Heart left ventricle (tissue), 13 donors: Measurements from ENCODE around the gene HIC1.

Experiments used
- POLR2A ChIP-seq, 2 donors: fragments of 450-650 bp; IDR thresholded peaks; one replicate each; pipeline ENCODE4 v1.6.1; 2017; ENCODE audit warnings: antibody characterized with exemption in 2 of 2, mild to moderate bottlenecking in 2 of 2, moderate library complexity in 2 of 2
- TF ChIP-seq, protein P1 (sequence below), 12 donors: fragments of 200-600 bp; sonication (generic) in 4 of 12; IDR thresholded peaks; one replicate each; pipeline versions ENCODE4 v1.5.0 to v1.8.0; 2018 to 2022; ENCODE audit warnings: antibody characterized with exemption in 12 of 12, mild to moderate bottlenecking in 5 of 12
- donor health status: ischemic (EF 13 %, LVEDD 7.1; RV severe dilation, severe dysfunction).
- donor health status: DM: no; HTN: yes; CAD: no.
- donor health status: DM: no; HTN: no; CAD: no.
- donor health status: ischemic (EF 25% LVEDD 6.9; RV normal size, moderate dysfunction).
- donor health status: ischemic (EF 25% LVEDD 5.7; RV mildly dilated, moderate dysfunction).
- donor health status: ischemic (EF 35%, LVEDD 5.7; RV mildly dilated, moderate dysfunction).
- donor health status: nonischemic (EF 11% LVEDD 7.7; RV severe dilation, severe dysfunction).
- donor health status: DM: yes; HTN: yes; CAD: no.
- donor health status: PGD.
- donor health status: ischemic (EF 29% LVEDD 5.4; RV normal size, mild dysfunction).
- donor health status: nonischemic (EF 23%, LVEDD 6.1; RV moderate dilation, normal function).

DNA sequence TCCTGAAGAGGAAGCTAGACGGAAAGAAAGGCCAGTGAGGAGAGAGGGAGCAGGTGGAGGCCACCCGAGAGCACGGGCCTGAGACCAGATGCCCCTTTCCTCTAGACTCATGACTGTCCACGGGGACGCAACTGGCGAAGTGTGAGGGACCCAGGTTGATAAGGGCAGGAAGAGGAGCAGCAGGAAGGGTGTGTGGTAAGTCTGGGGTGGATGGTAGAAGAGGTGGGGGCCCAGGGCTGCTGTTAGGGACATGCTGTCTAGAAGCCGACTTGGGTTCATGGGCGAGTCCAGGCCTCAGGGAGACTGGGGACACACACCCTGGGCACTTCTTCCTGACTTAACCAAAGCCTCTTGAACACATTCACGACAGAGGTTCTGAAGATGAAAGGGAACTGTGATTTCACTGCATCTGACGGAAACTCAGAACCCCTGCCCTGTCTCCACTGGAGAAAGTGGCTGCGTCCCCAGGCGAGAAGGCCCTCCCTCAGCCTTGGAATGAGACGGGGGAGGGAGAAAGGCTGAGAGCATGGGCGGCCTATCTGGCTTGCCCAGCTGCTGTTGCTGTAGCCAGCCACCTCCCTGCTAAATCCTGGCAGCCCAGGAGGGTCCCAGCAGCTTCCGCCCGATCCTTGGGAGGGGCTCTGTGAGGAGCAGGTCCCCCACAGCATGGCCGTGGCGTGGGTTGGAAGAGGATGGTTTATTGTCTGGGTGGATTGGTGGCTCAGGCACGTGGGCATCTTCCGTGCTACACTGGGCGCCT lies 6.0 kb downstream of the HIC1 start:
- no peak for TF ChIP-seq POLR2A (IDR thresholded peaks at IDR 0.05)
- TF ChIP-seq, protein P1, sequence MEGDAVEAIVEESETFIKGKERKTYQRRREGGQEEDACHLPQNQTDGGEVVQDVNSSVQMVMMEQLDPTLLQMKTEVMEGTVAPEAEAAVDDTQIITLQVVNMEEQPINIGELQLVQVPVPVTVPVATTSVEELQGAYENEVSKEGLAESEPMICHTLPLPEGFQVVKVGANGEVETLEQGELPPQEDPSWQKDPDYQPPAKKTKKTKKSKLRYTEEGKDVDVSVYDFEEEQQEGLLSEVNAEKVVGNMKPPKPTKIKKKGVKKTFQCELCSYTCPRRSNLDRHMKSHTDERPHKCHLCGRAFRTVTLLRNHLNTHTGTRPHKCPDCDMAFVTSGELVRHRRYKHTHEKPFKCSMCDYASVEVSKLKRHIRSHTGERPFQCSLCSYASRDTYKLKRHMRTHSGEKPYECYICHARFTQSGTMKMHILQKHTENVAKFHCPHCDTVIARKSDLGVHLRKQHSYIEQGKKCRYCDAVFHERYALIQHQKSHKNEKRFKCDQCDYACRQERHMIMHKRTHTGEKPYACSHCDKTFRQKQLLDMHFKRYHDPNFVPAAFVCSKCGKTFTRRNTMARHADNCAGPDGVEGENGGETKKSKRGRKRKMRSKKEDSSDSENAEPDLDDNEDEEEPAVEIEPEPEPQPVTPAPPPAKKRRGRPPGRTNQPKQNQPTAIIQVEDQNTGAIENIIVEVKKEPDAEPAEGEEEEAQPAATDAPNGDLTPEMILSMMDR (IDR thresholded peaks at IDR 0.05), result no peak
